Measurements from ENCODE around the gene DISP1.

DISP1 gene

DNA sequence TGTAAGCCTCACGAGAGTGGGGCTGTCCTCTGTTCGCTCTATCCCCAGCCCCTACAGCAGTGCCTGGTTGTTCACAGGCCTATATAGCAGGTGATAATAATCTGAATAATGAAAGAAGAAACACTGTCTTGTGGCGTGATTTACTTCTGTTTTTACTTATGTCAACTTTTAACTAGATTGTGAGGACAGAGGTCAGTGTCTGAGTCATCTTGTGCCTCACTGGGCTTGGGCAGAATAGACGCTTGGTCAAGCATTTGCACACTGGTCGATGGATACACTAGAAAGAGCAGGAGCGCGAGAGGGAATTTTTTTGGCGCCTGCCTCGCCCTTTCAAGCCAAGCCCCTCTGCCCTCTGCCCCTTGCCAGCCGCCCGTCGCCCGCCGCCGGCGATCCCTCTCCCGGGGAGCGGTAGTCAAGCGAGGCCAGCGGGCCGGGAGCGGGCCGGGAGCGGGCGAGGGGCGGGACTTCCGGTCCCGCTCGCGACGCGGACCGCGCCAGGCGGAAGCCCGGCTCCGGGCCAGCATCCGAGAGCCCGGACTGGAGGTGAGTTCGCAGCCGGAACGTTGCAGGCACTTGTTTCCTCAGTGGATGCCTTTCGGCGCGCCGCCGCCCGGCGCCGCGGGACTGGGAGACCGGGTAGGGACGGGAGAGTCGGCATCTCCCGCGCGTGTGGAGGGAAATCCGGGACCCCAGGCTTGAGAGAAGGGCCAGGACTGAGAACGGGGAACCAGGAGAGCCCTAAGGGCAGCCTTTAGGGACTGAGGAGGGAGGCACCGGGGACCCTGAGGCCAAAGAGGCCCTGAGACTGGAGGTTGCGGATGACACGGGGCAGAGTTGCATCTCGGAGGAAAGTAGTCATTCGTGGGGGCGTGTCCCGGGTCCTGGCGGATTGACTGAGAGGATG is at the start of gene DISP1:
Gene DISP1 (plus strand): TSS at position 504 of the 904 bp plus-strand sequence. CDS start 127,785 bp downstream, outside the sequence.
- DNase-seq: peak; percentile 84

DNA sequence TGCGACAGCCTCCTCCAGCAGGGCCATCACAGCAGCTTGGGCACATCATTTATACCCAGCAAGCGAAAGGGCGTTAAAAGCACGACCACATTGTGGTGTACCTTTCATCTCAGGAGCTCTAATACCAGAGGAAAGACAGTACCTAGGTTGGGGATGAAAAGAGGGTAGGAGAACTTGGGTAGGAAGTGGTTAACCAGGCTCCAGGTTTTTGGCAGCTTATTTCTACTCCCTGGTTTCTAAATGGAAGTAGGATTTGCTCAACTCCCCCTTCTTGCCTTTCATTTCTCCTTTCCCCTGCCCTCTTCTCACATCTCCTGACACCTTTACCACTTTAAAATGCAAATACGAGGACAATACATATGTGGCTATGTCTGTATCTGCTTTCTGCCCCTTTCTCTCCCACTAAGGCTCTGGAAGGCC is 47.7 kb upstream of the DISP1 start:
- DNase-seq: no peak

DNA sequence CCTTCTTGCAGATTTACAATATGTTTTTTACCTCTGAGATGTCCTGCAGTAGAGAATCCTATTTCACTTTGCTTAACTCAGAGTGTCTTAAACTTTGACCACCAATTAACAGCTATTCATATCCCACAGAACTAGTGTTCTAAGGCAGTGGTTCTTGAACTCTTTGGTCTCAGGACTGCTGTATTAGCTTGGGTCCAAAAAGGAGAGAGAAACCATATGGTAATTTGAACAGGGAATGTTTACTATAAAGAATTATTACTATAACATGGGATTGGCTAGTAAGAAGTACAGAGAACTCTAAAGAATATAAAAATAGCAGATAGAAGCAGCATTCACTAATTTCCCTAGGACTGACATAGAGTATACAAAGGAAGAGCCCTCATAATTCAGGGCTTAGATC is 46.2 kb upstream of the DISP1 start:
- DNase-seq: no peak

GRCh38 chr1:222769181-222769580 is 45.7 kb upstream of the DISP1 start:
- DNase-seq: no peak

GRCh38 chr1:222769971-222770620 is 44.7 kb upstream of the DISP1 start:
- no peak for DNase-seq

- no peak for DNase-seq
These were observed 41.9 kb upstream of the DISP1 start for GRCh38 chr1:222772996-222773379.

DNA sequence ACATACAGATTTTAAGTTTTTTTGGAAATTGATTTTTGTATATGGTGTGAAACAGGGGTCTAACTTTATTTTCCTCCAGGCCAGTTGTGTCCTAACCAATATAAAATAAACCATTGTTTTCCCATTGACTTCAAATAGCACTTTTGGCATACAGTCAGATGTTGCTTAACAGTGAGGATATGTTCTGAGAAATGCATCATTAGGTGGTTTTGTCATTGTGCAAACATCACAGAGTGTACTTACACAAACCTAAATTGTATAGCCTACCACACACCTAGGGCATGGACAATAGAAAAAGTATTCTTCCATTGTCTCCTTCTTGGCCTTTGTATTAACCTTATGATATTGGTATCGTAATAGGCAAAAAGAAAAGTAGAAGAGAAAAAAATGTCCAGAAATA is 37.4 kb upstream of the DISP1 start:
- no peak for DNase-seq

GRCh38 chr1:222777977-222778376 is 36.9 kb upstream of the DISP1 start:
- DNase-seq: no peak

GRCh38 chr1:222781251-222781650 is 33.6 kb upstream of the DISP1 start:
- no peak for DNase-seq

DNA sequence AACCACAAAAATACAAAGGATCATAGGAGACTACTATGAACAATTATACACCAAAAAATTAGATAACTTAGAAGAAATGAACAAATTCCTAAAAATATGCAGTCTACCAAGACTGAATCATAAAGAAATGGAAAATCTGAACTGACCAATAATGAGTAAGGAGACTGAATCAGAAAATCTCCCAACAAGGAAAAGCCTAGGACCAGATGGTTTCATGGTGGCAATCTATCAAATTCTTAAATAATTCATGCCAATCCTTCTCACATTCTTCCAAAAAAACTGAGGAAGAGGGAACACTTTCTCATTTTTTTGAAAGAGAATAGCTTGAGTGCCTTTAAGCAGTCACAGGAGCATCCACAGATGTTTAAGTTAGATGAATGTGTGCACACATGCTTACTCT is 31.8 kb upstream of the DISP1 start:
- no peak for DNase-seq

DNA sequence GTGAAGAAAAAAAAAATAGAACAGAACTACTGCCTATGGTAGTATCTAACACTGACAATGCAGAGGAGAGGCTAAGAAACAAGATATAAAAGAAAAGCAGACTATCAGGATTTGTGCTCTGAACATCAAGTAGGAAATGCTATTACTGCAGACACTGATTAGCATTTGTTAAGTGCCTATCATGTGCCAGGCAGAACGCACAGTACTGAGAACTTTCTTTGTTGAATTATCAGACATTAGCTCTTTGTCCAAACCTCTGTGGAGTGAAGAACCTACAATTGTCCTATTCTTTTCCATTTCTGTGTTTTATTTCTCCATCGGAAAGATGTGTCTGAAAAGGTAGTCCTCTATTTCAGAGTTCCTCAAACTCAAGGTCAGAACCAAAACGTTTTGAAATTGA is 30.5 kb upstream of the DISP1 start:
- DNase-seq: no peak

DNA sequence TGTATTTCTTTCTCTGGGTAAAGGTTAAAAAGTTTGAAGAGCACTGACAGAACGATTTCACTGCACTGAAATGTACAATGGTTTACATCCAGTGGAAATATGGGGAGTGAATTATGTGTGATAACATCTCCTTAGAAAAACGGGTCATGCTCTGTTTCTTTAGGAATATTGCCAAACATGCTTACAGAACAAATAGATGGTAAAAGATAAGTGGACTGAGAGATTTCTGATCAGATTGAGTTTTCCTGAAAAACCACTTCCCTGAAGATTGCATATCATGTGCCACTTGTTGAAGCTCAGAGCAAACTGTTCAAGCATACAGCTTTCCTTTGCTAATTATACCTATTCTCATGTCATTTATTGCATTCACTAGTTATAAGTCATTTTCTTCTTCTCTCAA is 29.9 kb upstream of the DISP1 start:
- no peak for DNase-seq

GRCh38 chr1:222785529-222785928 is 29.3 kb upstream of the DISP1 start:
- DNase-seq: no peak

DNA sequence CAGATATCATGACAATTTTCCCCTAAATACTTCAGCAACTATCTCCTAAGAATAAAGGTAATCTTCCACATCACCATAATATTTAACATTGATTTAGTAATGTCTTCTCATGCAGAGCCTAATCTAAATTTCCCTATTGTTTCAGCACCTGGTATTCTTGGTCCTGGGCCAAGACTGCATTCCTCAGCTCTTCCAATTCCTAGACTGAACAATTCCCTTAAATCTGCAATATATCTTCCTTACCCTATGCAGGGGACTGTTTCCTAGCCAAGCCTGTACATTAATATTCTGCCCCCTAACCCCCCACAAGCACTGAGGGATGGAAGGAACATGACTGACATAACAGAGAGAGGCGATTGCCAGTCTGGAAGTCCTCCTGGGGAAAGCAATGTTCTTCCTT is 28.7 kb upstream of the DISP1 start:
- no peak for DNase-seq

DNA sequence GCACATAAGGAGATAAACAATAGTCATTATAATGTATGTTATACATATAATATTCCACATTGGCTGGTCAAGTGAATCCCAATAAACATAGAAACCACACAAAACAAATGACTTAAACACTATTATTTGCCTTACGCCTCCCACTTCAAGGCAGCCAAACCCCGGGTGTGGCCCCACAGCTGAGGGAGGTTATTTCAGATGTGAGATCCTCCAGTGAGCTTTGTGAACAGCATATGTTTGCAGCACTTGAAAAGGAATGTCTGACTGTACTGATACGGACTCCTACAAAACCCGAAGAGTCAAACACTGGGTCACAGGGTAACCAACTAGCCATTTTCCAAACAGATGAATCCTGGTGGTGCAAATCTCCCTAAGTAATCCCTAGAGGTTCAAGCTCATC is 27.1 kb upstream of the DISP1 start:
- DNase-seq: no peak

DNA sequence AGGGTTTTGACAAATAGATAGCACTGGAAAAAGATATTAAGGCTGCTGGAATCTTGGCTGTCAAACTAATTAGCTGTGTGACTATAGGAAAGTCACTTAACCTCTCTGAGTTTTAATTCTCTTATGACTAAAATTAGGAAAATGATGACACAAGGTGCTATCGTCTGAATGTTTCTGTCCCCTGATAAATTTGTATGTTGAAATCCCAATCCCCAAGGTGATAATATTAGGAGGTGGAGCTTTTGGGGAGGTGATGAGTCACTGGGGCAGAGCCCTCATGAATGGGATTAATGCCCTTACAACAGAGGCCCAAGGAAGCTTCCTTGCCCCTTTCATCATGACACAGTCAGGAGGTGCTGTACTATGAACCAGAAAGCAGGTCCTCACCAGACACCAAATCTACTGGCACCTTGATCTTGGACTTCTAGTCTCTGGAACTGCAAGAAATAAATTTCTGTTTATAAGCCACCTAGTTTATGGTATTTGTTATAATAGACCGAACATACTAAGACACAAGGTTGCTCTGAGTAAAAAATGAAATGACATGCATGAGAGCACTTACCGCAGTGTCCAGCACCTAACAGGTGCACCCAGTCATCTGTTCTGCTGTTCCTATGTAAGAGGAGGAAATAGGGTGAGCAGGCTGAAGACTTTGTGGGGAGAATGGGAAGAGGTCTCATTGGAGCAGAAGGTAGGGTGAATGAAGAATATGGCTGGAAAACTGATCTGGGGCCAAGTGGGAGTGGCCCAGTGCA is 26.3 kb upstream of the DISP1 start:
- DNase-seq: no peak

- DNase-seq: peak; percentile 11
These were observed 24.7 kb upstream of the DISP1 start for GRCh38 chr1:222790115-222790514.

GRCh38 chr1:222790520-222790919 is 24.3 kb upstream of the DISP1 start:
- DNase-seq: no peak

GRCh38 chr1:222791006-222791710 is 23.7 kb upstream of the DISP1 start:
- DNase-seq: no peak

GRCh38 chr1:222792744-222793143 is 22.1 kb upstream of the DISP1 start:
- no peak for DNase-seq

GRCh38 chr1:222794656-222795474 is 20.0 kb upstream of the DISP1 start:
- DNase-seq: no peak

- DNase-seq: no peak
These were observed 16.7 kb upstream of the DISP1 start for GRCh38 chr1:222798116-222798515.

Measured in activated CD4-positive, alpha-beta T cell treated with anti-CD3 and anti-CD28 coated beads for 48 hours (primary cell).